A673 (cell line): ENCODE data around the gene GBP5. TPM values are rescaled to one million over a fixed set of nuclear protein-coding genes. Genes with fewer than 3 reads are reported as not detected.

Experiments
- BruUV-seq: library from RNA; stranded (reverse); fragments of 400-500 nt; replicated peaks from 2 replicates; lab custom pipeline; 2021; lab: Mats Ljungman, UMichigan
- CTCF ChIA-PET: fragments of 300-600 bp; sonication (Branson Sonifier 250); formaldehyde crosslinking; loops from one replicate; lab custom pipeline; 2022; ENCODE audit warnings: antibody characterized with exemption; lab: Charles Lee
- POLR2A ChIA-PET: fragments of 300-600 bp; sonication (Branson Sonifier 250); formaldehyde crosslinking; loops from one replicate; lab custom pipeline; 2022; ENCODE audit warnings: antibody characterized with exemption; ENCODE audit not compliant: low non-redundant PET; lab: Charles Lee
- DNase-seq: peaks from one replicate; pipeline ENCODE4 v3.0.0-alpha.2; 2015; ENCODE audit warnings: low spot score
- H3K27ac ChIP-seq: fragments of 200-600 bp; sonication (generic); 2 replicates; pipeline ENCODE4 v1.5.1; 2016; ENCODE audit warnings: mixed run types, low read depth, mild to moderate bottlenecking, mixed read lengths, antibody characterized with exemption, low read length; ENCODE audit not compliant: poor library complexity, severe bottlenecking
- H3K27me3 ChIP-seq: fragments of 200-600 bp; sonication (generic); replicated peaks from 2 replicates; pipeline ENCODE4 v1.6.1; 2017; ENCODE audit warnings: mixed run types, low read depth, mild to moderate bottlenecking, mixed read lengths, antibody characterized with exemption, low read length; ENCODE audit not compliant: insufficient read depth, poor library complexity
- H3K36me3 ChIP-seq: fragments of 200-600 bp; sonication (generic); 2 replicates; pipeline ENCODE4 v1.6.1; 2016; ENCODE audit warnings: mixed run types, mild to moderate bottlenecking, mixed read lengths, antibody characterized with exemption, low read length; ENCODE audit not compliant: insufficient read depth, poor library complexity, severe bottlenecking
- H3K4me1 ChIP-seq: fragments of 200-600 bp; sonication (generic); 2 replicates; pipeline ENCODE4 v1.6.1; 2017; ENCODE audit warnings: mixed run types, mild to moderate bottlenecking, mixed read lengths, antibody characterized with exemption, low read length; ENCODE audit not compliant: insufficient read depth, poor library complexity, severe bottlenecking
- H3K4me3 ChIP-seq: fragments of 200-600 bp; sonication (generic); 2 replicates; pipeline ENCODE4 v1.5.1; 2016; ENCODE audit warnings: low read depth, mixed run types, mild to moderate bottlenecking, mixed read lengths, low read length; ENCODE audit not compliant: poor library complexity, severe bottlenecking
- H3K9me3 ChIP-seq: fragments of 200-600 bp; sonication (generic); 2 replicates; pipeline ENCODE4 v1.6.1; 2016; ENCODE audit warnings: mixed run types, low read depth, mild to moderate bottlenecking, mixed read lengths, antibody characterized with exemption, low read length; ENCODE audit not compliant: poor library complexity, severe bottlenecking
- EZH2 ChIP-seq: fragments of 200-600 bp; sonication (generic); IDR thresholded peaks from 2 replicates; pipeline ENCODE4 v1.6.1; 2017; ENCODE audit warnings: borderline replicate concordance, low read depth, mild to moderate bottlenecking, mixed read lengths, antibody characterized with exemption, low read length; ENCODE audit not compliant: poor library complexity, severe bottlenecking
- intact Hi-C: fragments of 100-400 bp; cut with micrococcal nuclease; formaldehyde crosslinking; loops from one replicate; pipeline ENCODE4 v1.10.0; 2022; ENCODE audit not compliant: unreplicated experiment
- total RNA-seq: library from RNA; stranded (reverse); gene quantifications from 2 replicates; pipeline ENCODE4 v1.2.3, GENCODE V29; 2021
- TF ChIP-seq, protein P1 (sequence below): fragments of 300-800, 200-600 bp; sonication (generic); conservative IDR thresholded peaks from 2 replicates; pipeline ENCODE4 v1.5.1; 2017; ENCODE audit warnings: low read depth, mild to moderate bottlenecking, antibody characterized with exemption, low read length, moderate library complexity, mixed read lengths

The GBP5 gene
- total RNA-seq, 1 experiment from 2014 or later, result not detected

DNA sequence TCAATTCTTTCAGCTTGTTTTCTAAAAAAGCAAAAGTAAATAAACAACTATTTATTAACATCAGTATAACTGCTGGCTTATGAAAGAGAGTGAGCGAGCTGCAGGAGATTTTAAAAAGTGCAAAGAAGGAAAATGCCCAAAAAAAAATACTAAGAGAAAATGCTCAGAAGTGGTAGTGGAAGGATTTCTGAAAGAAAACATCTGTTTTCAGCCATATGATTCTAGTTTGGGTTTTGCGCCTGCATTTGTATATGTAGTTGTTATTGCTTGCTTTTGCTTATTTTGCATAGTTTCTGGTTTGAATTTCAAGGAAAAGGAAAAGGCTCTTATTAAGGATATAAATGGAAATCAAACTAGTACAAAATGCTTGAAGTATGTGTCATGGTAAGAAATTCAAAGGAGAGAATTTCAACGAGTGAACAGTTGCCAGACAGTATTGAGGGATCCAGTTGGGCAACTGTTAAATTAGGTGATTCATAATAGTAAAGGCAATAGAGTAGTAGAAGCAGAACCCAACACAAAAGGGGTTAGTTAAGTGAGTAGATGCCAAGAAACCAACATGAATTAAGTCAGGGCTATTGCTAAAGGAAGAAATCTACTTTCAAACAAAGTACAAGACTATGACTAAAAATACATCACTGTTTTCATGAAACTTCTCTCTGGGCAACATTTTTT lies 1.2 kb downstream of the GBP5 start:
- no TSS peak for BruUV-seq
- POLR2A ChIA-PET, result no interaction called here
- TF ChIP-seq EZH2, result no peak
- TF ChIP-seq, protein P1, sequence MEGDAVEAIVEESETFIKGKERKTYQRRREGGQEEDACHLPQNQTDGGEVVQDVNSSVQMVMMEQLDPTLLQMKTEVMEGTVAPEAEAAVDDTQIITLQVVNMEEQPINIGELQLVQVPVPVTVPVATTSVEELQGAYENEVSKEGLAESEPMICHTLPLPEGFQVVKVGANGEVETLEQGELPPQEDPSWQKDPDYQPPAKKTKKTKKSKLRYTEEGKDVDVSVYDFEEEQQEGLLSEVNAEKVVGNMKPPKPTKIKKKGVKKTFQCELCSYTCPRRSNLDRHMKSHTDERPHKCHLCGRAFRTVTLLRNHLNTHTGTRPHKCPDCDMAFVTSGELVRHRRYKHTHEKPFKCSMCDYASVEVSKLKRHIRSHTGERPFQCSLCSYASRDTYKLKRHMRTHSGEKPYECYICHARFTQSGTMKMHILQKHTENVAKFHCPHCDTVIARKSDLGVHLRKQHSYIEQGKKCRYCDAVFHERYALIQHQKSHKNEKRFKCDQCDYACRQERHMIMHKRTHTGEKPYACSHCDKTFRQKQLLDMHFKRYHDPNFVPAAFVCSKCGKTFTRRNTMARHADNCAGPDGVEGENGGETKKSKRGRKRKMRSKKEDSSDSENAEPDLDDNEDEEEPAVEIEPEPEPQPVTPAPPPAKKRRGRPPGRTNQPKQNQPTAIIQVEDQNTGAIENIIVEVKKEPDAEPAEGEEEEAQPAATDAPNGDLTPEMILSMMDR, result no peak
- CTCF ChIA-PET, result no interaction called here
- no peaks in the 10 kb centered on the region for H3K36me3 ChIP-seq
- H3K9me3 ChIP-seq, result no peaks in the 10 kb centered on the region
- no peak overlapping the region for H3K27ac ChIP-seq
- no peaks in the 10 kb centered on the region for H3K4me1 ChIP-seq
- H3K4me3 ChIP-seq, result no peak overlapping the region
- H3K27me3 ChIP-seq, result no peaks in the 10 kb centered on the region
- no peak for DNase-seq
- intact Hi-C loops, result no loop called here

DNA sequence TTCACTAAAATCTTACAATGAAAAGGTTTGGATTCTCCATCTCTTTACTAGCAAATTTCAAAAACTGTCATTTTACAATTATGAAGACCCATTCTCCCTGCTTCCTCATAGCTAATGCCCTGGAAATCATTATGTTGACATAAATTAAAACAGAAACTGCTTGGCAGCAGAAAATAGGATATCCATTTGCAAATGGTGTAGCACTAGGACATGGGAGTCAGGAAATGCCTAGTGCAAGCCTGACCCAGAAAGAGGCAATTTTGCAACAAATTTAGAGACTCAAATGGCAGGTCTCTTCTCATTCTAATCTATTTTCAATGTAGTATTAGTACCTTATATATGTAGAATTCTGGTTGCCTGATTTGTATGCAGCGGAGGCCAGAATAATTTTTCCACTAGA lies 2.2 kb downstream of the GBP5 start:
- no peak for TF ChIP-seq EZH2
- TF ChIP-seq, protein P1, result no peak
- no TSS peak for BruUV-seq
- POLR2A ChIA-PET, result no interaction called here
- no peaks in the 10 kb centered on the region for H3K36me3 ChIP-seq
- CTCF ChIA-PET, result no interaction called here
- H3K4me3 ChIP-seq, result no peak overlapping the region
- no peaks in the 10 kb centered on the region for H3K4me1 ChIP-seq
- H3K9me3 ChIP-seq, result no peaks in the 10 kb centered on the region
- intact Hi-C loops, result no loop called here
- no peaks in the 10 kb centered on the region for H3K27me3 ChIP-seq
- DNase-seq, result no peak
- H3K27ac ChIP-seq, result no peak overlapping the region

DNA sequence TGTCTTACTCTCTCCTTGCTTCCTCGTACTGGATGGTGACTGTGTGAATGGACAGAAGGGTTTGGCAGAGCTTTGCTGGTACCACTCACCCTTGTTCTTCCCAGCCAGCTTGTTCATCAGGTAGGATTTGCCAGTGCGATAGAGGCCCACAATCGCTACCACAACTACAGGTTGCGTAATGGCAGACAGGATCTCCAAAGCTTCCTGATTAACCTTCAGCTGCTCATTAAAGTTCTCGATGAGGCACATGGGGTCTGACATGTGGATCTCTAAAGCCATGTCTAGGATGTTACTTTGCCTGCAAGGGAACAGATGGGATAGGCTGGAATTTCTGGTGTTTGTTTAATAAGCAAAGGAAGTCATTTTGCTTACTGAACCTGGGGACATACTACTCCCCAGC lies 3.4 kb downstream of the GBP5 start:
- BruUV-seq, result no TSS peak
- H3K9me3 ChIP-seq, result no peaks in the 10 kb centered on the region
- H3K27ac ChIP-seq, result no peak overlapping the region
- no peak for DNase-seq
- intact Hi-C loops, result no loop called here
- TF ChIP-seq, protein P1, result no peak
- TF ChIP-seq EZH2, result no peak
- CTCF ChIA-PET, result no interaction called here
- no peaks in the 10 kb centered on the region for H3K4me1 ChIP-seq
- no peak overlapping the region for H3K4me3 ChIP-seq
- POLR2A ChIA-PET, result no interaction called here
- H3K27me3 ChIP-seq, result no peaks in the 10 kb centered on the region
- no peaks in the 10 kb centered on the region for H3K36me3 ChIP-seq
